Measurements from ENCODE around the gene ATXN1. TPM values are rescaled to one million over a fixed set of nuclear protein-coding genes. Genes with fewer than 3 reads are reported as not detected.

Gene ATXN1
- polyA plus RNA-seq, 1 donor: 13.6 TPM

DNA sequence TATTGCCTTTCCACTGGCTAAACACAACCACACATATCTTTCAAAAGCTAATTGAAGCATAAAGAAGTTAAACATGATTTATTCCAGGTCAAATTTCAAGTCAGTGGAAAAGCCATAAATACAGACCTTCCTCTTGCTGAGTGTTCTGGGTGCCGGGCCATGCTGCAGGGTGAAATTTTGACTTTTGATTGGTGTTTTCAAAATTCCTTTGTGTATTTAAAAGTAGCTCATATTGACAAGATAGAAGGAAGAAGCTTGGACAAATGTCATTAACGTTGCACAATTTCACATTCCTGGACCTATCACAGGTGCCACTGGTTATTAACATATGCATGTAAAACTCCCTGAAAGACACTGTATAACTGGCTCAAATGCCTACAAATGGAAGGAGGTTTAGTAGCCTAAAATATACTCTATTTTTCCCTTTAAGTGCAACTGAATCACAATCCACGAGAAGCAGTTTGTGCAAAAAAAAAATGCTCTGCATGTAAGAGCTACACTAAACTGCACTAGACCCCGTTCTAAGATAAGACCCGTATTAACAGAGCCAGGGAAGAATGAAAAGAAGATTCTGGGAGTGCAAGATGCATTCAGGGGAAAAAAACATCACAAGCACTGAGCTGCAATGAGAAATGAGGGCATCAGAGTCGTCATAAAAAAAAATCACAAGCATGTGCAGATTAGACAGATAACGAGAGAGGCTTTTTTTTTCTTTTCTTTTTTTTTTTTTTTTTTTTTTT lies 30.4 kb downstream of the ATXN1 start:
- peak in 1 of 2 donors; percentile 70 for DNase-seq
- no peaks in the 10 kb centered on the region for H3K27me3 ChIP-seq (ENCODE audit: control insufficient read depth, insufficient read depth, low read length)
- H3K27ac ChIP-seq (ENCODE audit: low read length): peak overlapping the region; percentile 29
- peaks cover 36% of the 10 kb centered on the region for H3K4me1 ChIP-seq (ENCODE audit: control insufficient read depth, insufficient read depth, low read length)
- H3K9me3 ChIP-seq (ENCODE audit: control insufficient read depth, low read depth, low read length): no peaks in the 10 kb centered on the region
- no peak overlapping the region for H3K4me3 ChIP-seq (ENCODE audit: low read length)
- H3K36me3 ChIP-seq (ENCODE audit: control insufficient read depth, insufficient read depth, low read length): no peaks in the 10 kb centered on the region
- WGBS (ENCODE audit: insufficient coverage, low lambda C conversion rate): 0% methylated on average over 1 of the region's 7 CpGs

DNA sequence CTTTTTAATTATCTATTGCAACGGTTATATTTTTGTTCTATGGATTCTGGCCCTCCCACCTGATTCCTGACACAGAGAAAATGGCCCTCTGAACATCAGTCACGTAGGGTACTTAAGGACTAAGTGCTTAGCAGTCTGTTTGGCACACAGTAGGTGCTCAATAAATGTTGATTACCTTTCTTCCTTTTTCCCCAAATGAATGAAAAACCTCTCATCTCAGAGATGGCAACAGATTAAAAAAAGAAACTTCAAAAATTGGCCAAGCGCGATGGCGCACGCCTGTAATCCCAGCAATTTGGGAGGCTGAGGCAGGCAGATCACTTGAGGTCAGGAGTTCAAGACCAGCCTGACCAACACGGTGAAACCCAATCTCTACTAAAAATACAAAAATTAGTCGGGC lies 31.5 kb downstream of the ATXN1 start:
- no peaks in the 10 kb centered on the region for H3K27me3 ChIP-seq (ENCODE audit: control insufficient read depth, insufficient read depth, low read length)
- WGBS (ENCODE audit: insufficient coverage, low lambda C conversion rate): 83% methylated on average over 1 of the region's 8 CpGs
- peaks cover 41% of the 10 kb centered on the region for H3K4me1 ChIP-seq (ENCODE audit: control insufficient read depth, insufficient read depth, low read length)
- H3K9me3 ChIP-seq (ENCODE audit: control insufficient read depth, low read depth, low read length): no peaks in the 10 kb centered on the region
- no peaks in the 10 kb centered on the region for H3K36me3 ChIP-seq (ENCODE audit: control insufficient read depth, insufficient read depth, low read length)
- no peak overlapping the region for H3K4me3 ChIP-seq (ENCODE audit: low read length)
- DNase-seq: no peak
- no peak overlapping the region for H3K27ac ChIP-seq (ENCODE audit: low read length)

DNA sequence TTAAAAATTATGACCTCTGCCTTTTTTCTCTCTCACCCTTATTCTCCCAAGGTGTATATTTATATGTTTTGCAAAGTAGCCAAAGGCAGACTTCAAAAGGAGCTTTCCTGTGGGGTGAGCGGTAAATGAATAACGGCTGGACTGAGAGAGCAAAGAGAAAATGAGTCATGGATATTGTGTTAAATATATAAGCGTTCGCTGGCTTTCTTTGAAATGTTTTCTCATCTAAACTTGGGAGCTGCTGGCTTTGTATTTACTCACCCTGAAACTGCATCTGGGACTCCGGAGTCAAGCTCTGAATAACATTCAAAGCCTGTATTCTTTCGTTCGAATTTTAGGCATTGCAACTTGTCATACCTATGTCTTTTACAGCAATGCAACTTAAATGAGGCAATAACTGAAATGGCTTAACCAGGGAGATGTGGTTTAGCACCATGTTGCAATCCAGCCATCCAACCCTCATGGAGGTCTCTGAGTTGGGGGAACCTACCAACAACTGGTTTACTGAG lies 32.0 kb downstream of the ATXN1 start:
- Histone ChIP-seq H3K36me3 (ENCODE audit: control insufficient read depth, insufficient read depth, low read length) (no peaks in the 10 kb centered on the region), H3K4me1 (ENCODE audit: control insufficient read depth, insufficient read depth, low read length) (peaks cover 44% of the 10 kb centered on the region), H3K27me3 (ENCODE audit: control insufficient read depth, insufficient read depth, low read length) (no peaks in the 10 kb centered on the region), H3K27ac (ENCODE audit: low read length) (peak overlapping the region; percentile 3), H3K9me3 (ENCODE audit: control insufficient read depth, low read depth, low read length) (no peaks in the 10 kb centered on the region), H3K4me3 (ENCODE audit: low read length) (no peak overlapping the region)
- DNase-seq: peak in 1 of 2 donors; percentile 47
- no CpG with 5 or more reads among the region's 7 CpGs for WGBS (ENCODE audit: insufficient coverage, low lambda C conversion rate)

DNA sequence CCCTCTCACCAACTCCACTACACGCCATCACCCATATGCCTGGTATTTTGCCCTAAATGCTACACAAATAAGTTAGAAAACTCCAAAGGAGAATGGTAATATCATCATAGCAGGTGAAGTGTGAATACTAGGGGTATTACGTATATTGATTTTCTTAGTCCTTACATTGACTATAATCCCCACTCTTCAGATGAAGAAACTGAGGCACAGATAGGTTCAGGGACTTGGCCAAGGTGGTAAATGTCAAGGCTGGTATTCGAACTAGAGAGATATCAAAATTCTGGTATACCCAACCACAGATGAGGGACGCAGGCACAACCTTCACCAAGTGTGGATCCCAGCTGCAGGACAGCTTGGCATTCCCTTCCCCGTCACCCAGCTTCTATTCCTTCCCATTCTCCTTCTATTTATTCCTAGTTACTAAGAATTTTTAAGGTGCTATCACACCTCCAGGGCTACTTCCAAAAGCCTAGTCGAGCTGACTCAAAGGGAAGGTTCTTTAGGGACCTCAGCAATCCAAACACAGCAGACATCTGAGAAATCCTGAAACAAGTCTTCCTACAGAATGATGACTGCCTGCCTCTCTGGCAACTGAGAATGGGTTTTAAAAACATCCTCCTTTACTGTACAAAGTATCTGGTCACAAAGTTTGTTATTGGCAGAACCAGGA lies 32.6 kb downstream of the ATXN1 start:
- peaks cover 48% of the 10 kb centered on the region for H3K4me1 ChIP-seq (ENCODE audit: control insufficient read depth, insufficient read depth, low read length)
- no CpG with 5 or more reads among the region's 6 CpGs for WGBS (ENCODE audit: insufficient coverage, low lambda C conversion rate)
- peak overlapping the region; percentile 19 for H3K27ac ChIP-seq (ENCODE audit: low read length)

DNA sequence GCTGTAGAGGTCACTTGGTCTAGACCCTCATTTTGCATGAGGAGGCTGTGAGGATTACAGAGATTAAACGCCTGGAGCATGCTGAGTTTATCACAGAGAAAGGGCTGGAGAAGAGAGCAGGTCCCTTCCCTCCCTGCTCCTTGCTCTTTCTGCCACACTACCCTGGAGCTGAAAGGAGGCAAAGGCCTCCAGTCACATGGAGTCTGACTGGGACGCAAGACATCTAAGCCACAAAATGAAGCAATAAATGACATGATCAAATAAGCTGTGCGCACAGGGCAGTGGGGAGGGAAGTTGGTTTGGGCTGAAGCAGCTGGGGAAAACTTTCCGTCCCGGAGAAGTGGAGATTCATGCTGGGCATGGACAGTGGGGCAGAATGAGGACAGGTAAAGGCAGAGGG lies 33.3 kb downstream of the ATXN1 start:
- Histone ChIP-seq H3K4me1 (ENCODE audit: control insufficient read depth, insufficient read depth, low read length) (peaks cover 48% of the 10 kb centered on the region), H3K9me3 (ENCODE audit: control insufficient read depth, low read depth, low read length) (no peaks in the 10 kb centered on the region), H3K27me3 (ENCODE audit: control insufficient read depth, insufficient read depth, low read length) (no peaks in the 10 kb centered on the region), H3K27ac (ENCODE audit: low read length) (peak overlapping the region; percentile 19), H3K4me3 (ENCODE audit: low read length) (no peak overlapping the region), H3K36me3 (ENCODE audit: control insufficient read depth, insufficient read depth, low read length) (no peaks in the 10 kb centered on the region)
- WGBS (ENCODE audit: insufficient coverage, low lambda C conversion rate): no CpG with 5 or more reads among the region's 5 CpGs
- peak; percentile 66 to 75 for DNase-seq

More for the DNA sequence above, 32.6 kb downstream of the ATXN1 start:
- no peak for DNase-seq
- H3K9me3 ChIP-seq (ENCODE audit: control insufficient read depth, low read depth, low read length): no peaks in the 10 kb centered on the region
- no peak overlapping the region for H3K4me3 ChIP-seq (ENCODE audit: low read length)
- no peaks in the 10 kb centered on the region for H3K36me3 ChIP-seq (ENCODE audit: control insufficient read depth, insufficient read depth, low read length)
- H3K27me3 ChIP-seq (ENCODE audit: control insufficient read depth, insufficient read depth, low read length): no peaks in the 10 kb centered on the region

DNA sequence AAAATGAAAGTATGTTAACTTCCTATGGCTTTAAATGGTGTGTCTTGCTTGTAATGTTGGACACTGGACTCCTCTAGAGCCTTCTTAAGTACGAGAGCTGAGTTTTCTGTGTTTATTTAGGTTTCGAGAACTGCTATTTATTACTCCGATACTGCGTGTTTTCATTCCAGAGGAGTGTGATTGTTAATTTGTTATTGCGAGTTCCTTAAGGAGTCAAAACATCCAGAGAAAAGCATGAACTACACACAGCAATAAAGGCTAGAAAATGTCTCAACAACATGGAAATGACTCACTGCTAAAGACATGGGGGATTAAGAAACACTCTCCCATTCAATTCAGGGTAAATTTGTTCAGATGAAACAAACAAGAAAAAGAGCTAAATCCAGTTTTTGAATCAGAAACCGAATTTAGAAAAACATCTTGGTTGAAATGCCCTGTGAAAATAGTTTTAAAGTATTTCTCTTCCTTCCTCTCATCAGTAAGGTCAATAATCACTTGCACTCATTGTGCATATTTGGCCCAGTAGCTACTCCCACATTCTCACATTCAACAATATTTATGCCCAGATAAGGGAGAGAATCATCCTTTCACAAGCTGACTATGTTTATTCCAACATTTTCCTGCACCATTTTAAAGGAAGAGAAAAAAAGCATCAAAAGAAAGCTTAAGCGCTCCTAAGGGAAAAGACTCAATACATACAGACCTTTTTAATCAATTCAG lies 36.0 kb downstream of the ATXN1 start:
- Histone ChIP-seq H3K27ac (ENCODE audit: low read length) (peak overlapping the region; percentile 64), H3K4me3 (ENCODE audit: low read length) (no peak overlapping the region), H3K4me1 (ENCODE audit: control insufficient read depth, insufficient read depth, low read length) (peaks cover 45% of the 10 kb centered on the region), H3K27me3 (ENCODE audit: control insufficient read depth, insufficient read depth, low read length) (no peaks in the 10 kb centered on the region), H3K36me3 (ENCODE audit: control insufficient read depth, insufficient read depth, low read length) (no peaks in the 10 kb centered on the region), H3K9me3 (ENCODE audit: control insufficient read depth, low read depth, low read length) (no peaks in the 10 kb centered on the region)
- peak; percentile 49 to 66 for DNase-seq
- 33% methylated on average over 3 of the region's 7 CpGs for WGBS (ENCODE audit: insufficient coverage, low lambda C conversion rate)

DNA sequence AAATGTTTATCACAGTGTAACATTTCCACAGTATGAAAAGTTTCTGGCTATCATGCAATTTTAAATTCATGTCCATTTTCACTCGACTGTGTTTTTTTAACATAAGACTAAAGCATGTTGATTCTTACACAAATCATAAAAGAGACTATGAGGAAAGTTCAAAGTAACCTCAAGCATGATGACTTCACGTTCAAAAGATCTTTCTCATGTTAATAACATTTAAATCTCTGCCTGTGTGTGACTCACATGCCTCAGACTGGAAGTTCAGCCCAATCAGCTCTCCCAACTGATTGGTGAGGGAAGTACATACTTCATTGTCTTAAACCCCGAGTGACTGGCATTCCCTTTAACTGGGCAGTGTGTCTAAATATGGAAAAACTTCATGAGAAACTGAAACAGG lies 37.4 kb downstream of the ATXN1 start:
- peak; percentile 71 to 82 for DNase-seq
- Histone ChIP-seq H3K36me3 (ENCODE audit: control insufficient read depth, insufficient read depth, low read length) (no peaks in the 10 kb centered on the region), H3K4me1 (ENCODE audit: control insufficient read depth, insufficient read depth, low read length) (peaks cover 43% of the 10 kb centered on the region), H3K27me3 (ENCODE audit: control insufficient read depth, insufficient read depth, low read length) (no peaks in the 10 kb centered on the region), H3K4me3 (ENCODE audit: low read length) (no peak overlapping the region), H3K27ac (ENCODE audit: low read length) (peak overlapping the region; percentile 64), H3K9me3 (ENCODE audit: control insufficient read depth, low read depth, low read length) (no peaks in the 10 kb centered on the region)
- WGBS (ENCODE audit: insufficient coverage, low lambda C conversion rate): no CpG with 5 or more reads among the region's 3 CpGs

DNA sequence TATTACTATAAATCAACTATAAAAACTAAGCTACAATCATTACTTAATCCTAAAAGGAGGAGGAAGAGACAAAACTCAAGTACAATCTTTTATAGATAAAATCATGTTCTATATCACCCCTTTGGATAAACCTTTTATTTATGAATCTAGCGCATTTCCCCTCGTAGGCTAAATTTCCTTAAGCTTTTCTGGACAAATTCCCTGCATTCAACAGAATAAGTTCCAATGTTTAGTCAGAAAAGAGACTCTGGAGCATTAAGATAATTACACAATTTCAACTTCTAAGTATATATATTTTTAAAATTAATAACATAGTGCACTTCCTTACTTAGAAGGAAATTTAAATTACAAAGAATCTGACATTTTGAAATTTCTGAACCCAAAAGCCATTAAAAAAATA lies 37.9 kb downstream of the ATXN1 start:
- Histone ChIP-seq H3K36me3 (ENCODE audit: control insufficient read depth, insufficient read depth, low read length) (no peaks in the 10 kb centered on the region), H3K27ac (ENCODE audit: low read length) (peak overlapping the region; percentile 60), H3K4me1 (ENCODE audit: control insufficient read depth, insufficient read depth, low read length) (peaks cover 39% of the 10 kb centered on the region), H3K4me3 (ENCODE audit: low read length) (no peak overlapping the region), H3K9me3 (ENCODE audit: control insufficient read depth, low read depth, low read length) (no peaks in the 10 kb centered on the region), H3K27me3 (ENCODE audit: control insufficient read depth, insufficient read depth, low read length) (no peaks in the 10 kb centered on the region)
- 83% methylated on average over 2 of the region's 2 CpGs for WGBS (ENCODE audit: insufficient coverage, low lambda C conversion rate)
- DNase-seq: no peak

DNA sequence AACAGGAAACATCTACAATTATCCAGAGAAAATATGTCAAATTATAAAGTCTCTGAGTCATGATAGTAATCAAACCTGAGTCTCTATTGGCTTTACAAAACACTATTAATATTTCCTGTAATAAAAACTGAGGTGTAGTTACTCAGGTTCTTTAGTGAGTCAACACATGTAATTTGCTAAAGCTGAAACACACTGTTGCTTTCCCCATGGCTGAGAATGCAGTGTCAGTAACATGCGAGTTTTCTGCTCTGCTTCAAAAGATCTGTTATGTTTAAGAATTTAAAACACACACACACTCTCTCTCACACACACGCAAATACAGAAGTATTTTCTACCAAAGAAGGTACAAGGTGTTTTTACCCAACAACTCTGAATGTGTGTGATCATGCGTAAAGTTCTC lies 38.6 kb downstream of the ATXN1 start:
- 57% methylated on average over 1 of the region's 3 CpGs for WGBS (ENCODE audit: insufficient coverage, low lambda C conversion rate)
- H3K4me1 ChIP-seq (ENCODE audit: control insufficient read depth, insufficient read depth, low read length): peaks cover 31% of the 10 kb centered on the region
- peak in 1 of 2 donors; percentile 53 for DNase-seq

DNA sequence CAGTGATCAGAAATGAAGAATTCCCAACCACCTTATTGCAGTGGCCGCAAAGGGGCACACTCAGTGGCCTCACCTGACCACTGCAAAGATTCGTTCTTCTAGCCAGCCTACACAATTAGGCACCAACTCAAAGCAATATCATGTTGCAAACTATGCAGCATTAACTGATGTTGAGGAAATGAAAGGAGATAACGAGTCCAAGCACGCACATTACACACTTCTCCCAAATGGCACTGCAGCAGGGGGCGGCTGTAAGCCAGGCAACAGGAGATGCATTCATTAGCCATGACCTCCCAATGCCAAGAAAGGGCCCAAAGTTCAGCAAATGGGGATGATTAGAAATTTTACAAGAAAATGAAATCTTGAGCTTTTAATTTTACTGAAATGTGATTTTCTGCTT lies 39.3 kb downstream of the ATXN1 start:
- peak overlapping the region; percentile 60 for H3K27ac ChIP-seq (ENCODE audit: low read length)
- no peaks in the 10 kb centered on the region for H3K36me3 ChIP-seq (ENCODE audit: control insufficient read depth, insufficient read depth, low read length)
- peaks cover 31% of the 10 kb centered on the region for H3K4me1 ChIP-seq (ENCODE audit: control insufficient read depth, insufficient read depth, low read length)
- H3K4me3 ChIP-seq (ENCODE audit: low read length): no peak overlapping the region
- no peaks in the 10 kb centered on the region for H3K9me3 ChIP-seq (ENCODE audit: control insufficient read depth, low read depth, low read length)
- WGBS (ENCODE audit: insufficient coverage, low lambda C conversion rate): no CpG with 5 or more reads among the region's 5 CpGs
- H3K27me3 ChIP-seq (ENCODE audit: control insufficient read depth, insufficient read depth, low read length): no peaks in the 10 kb centered on the region
- DNase-seq: no peak

More for the DNA sequence above, 38.6 kb downstream of the ATXN1 start:
- H3K36me3 ChIP-seq (ENCODE audit: control insufficient read depth, insufficient read depth, low read length): no peaks in the 10 kb centered on the region
- peak overlapping the region; percentile 60 for H3K27ac ChIP-seq (ENCODE audit: low read length)
- no peaks in the 10 kb centered on the region for H3K27me3 ChIP-seq (ENCODE audit: control insufficient read depth, insufficient read depth, low read length)
- no peak overlapping the region for H3K4me3 ChIP-seq (ENCODE audit: low read length)
- H3K9me3 ChIP-seq (ENCODE audit: control insufficient read depth, low read depth, low read length): no peaks in the 10 kb centered on the region

All from large intestine (tissue), 3 donors.